PC-9 (cell line): ENCODE data around the gene CACYBP. TPM values are rescaled to one million over a fixed set of nuclear protein-coding genes. Genes with fewer than 3 reads are reported as not detected.

ENCODE experiments used
- BruUV-seq: library from RNA; stranded (reverse); fragments of 400-500 nt; replicated peaks from 2 replicates; lab custom pipeline; 2021; lab: Mats Ljungman, UMichigan
- CTCF ChIA-PET: fragments of 300-600 bp; sonication (Branson Sonifier 250); formaldehyde crosslinking; loops from one replicate; lab custom pipeline; 2022; ENCODE audit warnings: antibody characterized with exemption; lab: Charles Lee
- POLR2A ChIA-PET: fragments of 300-600 bp; sonication (Branson Sonifier 250); formaldehyde crosslinking; loops from one replicate; lab custom pipeline; 2022; ENCODE audit warnings: antibody characterized with exemption; ENCODE audit not compliant: unreplicated experiment; lab: Charles Lee
- DNase-seq, 2 experiments: peaks; one replicate each; pipeline versions ENCODE4 v3.0.0 to v3.0.0-alpha.2; 2015 to 2022; ENCODE audit warnings: mixed read lengths in 1 of 2
- H2AFZ ChIP-seq: fragments of 200-600 bp; sonication (generic); 2 replicates; pipeline ENCODE4 v1.8.1; 2017; ENCODE audit warnings: antibody characterized with exemption
- H3F3A ChIP-seq: fragments of 200-600 bp; sonication (generic); 2 replicates; pipeline ENCODE4 v1.8.1; 2017; ENCODE audit warnings: antibody characterized with exemption, mild to moderate bottlenecking, low read depth; ENCODE audit not compliant: insufficient read depth
- H3K27ac ChIP-seq: fragments of 200-600 bp; sonication (generic); 2 replicates; pipeline ENCODE4 v1.6.1; 2016; ENCODE audit warnings: mixed run types
- H3K27me3 ChIP-seq: fragments of 200-600 bp; sonication (generic); 2 replicates; pipeline ENCODE4 v1.6.1; 2016; ENCODE audit warnings: low read depth, mixed run types; ENCODE audit not compliant: insufficient read depth
- H3K36me3 ChIP-seq: fragments of 200-600 bp; sonication (generic); 2 replicates; pipeline ENCODE4 v1.6.1; 2016; ENCODE audit warnings: low read depth, mixed run types
- H3K4me1 ChIP-seq: fragments of 200-600 bp; sonication (generic); replicated peaks from 2 replicates; pipeline ENCODE4 v1.6.1; 2016; ENCODE audit warnings: mixed run types; ENCODE audit not compliant: insufficient read depth
- H3K4me2 ChIP-seq: fragments of 200-600 bp; sonication (generic); 2 replicates; pipeline ENCODE4 v1.6.1; 2017; ENCODE audit warnings: mixed run types
- H3K4me3 ChIP-seq: fragments of 200-600 bp; sonication (generic); 2 replicates; pipeline ENCODE4 v1.6.1; 2016; ENCODE audit warnings: mixed run types
- H3K79me2 ChIP-seq: fragments of 200-600 bp; sonication (generic); 2 replicates; pipeline ENCODE4 v1.6.1; 2017; ENCODE audit warnings: low read depth, mixed run types
- H3K9me2 ChIP-seq: fragments of 200-600 bp; sonication (generic); 2 replicates; pipeline ENCODE4 v1.8.1; 2017; ENCODE audit warnings: mild to moderate bottlenecking; ENCODE audit not compliant: insufficient read depth
- H3K9me3 ChIP-seq: fragments of 200-600 bp; sonication (generic); 2 replicates; pipeline ENCODE4 v1.8.1; 2016; ENCODE audit warnings: low read depth; ENCODE audit not compliant: insufficient read depth
- H4K20me1 ChIP-seq: fragments of 200-600 bp; sonication (generic); 2 replicates; pipeline ENCODE4 v1.8.1; 2017; ENCODE audit not compliant: insufficient read depth
- CTCF ChIP-seq: fragments of 200-600 bp; sonication (generic); conservative IDR thresholded peaks from 2 replicates; pipeline ENCODE4 v1.6.1; 2017; ENCODE audit warnings: mixed run types, antibody characterized with exemption, mild to moderate bottlenecking, moderate library complexity
- EZH2 ChIP-seq: fragments of 200-600 bp; sonication (generic); IDR thresholded peaks from 2 replicates; pipeline ENCODE4 v1.8.0; 2017; ENCODE audit warnings: antibody characterized with exemption, low read depth
- intact Hi-C: fragments of 100-400 bp; cut with micrococcal nuclease; formaldehyde crosslinking; loops from one replicate; pipeline ENCODE4 v1.10.0; 2022; ENCODE audit not compliant: unreplicated experiment
- total RNA-seq: library from RNA; stranded (reverse); gene quantifications from 2 replicates; pipeline ENCODE4 v1.2.3, GENCODE V29; 2021

Gene CACYBP
- total RNA-seq, 1 experiment from 2014 or later, result 156 TPM

- Histone ChIP-seq H3K4me1 (peaks cover 28% of the 10 kb centered on the region), H2AFZ (no peak overlapping the region), H3K9me3 (no peaks in the 10 kb centered on the region), H3K27ac (peak overlapping the region; percentile 46), H3K36me3 (no peaks in the 10 kb centered on the region), H3K27me3 (no peaks in the 10 kb centered on the region), H3K4me2 (peak overlapping the region; percentile 53), H3K9me2 (no peaks in the 10 kb centered on the region), H4K20me1 (no peaks in the 10 kb centered on the region; the same call in 1 of the 2 replicates), H3K4me3 (no peak overlapping the region), H3F3A (peaks cover 16% of the 10 kb centered on the region; the same call in 1 of the 2 replicates), H3K79me2 (no peaks in the 10 kb centered on the region)
- intact Hi-C loops, result no loop called here
- BruUV-seq, result no TSS peak
- DNase-seq, result peak in 1 of 2 experiments; percentile 87
- ChIA-PET POLR2A (interaction anchor here (0.7 kb wide), 1 partner anchor 45 kb away, joined by 8 read pairs; no protein-coding TSS in a partner anchor), CTCF (no interaction called here)
- TF ChIP-seq EZH2, result no peak
- no peak for TF ChIP-seq CTCF
These were observed 45.7 kb upstream of the CACYBP start for GRCh38 chr1:174954073-174954460.

DNA sequence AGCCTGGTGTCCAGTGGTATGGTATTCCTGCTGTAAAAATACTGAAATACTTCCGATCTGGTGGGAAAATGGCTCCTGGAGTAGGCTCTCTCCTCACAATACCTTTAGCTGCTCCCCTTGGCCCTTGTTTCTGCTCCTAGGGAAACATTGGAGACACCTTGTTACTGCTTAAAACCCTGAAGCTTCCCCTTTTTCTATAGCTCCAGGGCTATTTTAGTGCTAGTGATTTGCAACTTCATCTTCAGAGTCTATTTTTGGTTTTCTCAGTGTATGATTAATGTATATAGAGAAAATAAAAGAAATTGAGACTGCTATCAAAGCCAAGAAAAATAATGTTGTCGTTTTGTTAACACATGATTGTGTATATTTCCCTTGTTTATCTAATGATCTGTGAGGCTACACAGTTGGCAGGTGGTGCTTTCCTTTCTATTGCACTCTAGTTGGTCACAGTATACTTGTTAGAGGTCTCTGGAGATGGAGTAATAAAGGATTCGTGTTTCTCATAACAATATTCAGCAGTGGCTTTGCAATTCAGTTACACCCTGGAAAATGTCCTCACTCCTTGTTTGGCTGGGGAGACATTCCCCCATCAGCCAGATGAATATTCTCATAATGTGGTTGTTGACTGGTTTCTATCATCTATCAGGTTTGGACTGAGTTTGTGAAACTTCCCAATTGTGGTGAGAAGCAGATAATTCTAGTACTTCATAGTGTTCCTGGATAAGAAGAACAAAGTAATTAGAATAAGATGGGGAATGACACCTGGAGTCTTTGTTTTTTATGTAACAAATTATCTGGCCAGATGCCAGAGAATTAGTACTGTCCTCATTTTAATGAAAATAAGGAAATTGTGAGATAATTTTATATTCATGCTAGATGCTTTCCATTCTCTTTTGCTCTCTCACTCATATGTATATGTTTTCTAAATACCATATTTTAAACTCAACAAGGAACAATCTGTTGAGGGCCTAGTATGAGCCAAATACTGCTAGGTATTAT is 44.8 kb upstream of the CACYBP start:
- no peaks in the 10 kb centered on the region for H3K79me2 ChIP-seq
- H3K36me3 ChIP-seq, result no peaks in the 10 kb centered on the region
- no peak overlapping the region for H3K4me3 ChIP-seq
- H3F3A ChIP-seq, result peaks cover 16% of the 10 kb centered on the region; the same call in 1 of the 2 replicates
- ChIA-PET POLR2A (interaction anchor here (0.6 kb wide), 1 partner anchor 136 kb away, joined by 31 read pairs; no protein-coding TSS in a partner anchor), CTCF (no interaction called here)
- no peaks in the 10 kb centered on the region for H3K27me3 ChIP-seq
- no peak for DNase-seq
- no peaks in the 10 kb centered on the region; the same call in 1 of the 2 replicates for H4K20me1 ChIP-seq
- H3K27ac ChIP-seq, result peak overlapping the region; percentile 46
- no peak overlapping the region for H2AFZ ChIP-seq
- no peaks in the 10 kb centered on the region for H3K9me3 ChIP-seq
- H3K4me2 ChIP-seq, result peak overlapping the region; percentile 53; the same call in 1 of the 2 replicates
- intact Hi-C loops, result no loop called here
- H3K9me2 ChIP-seq, result no peaks in the 10 kb centered on the region
- no peak for TF ChIP-seq CTCF
- TF ChIP-seq EZH2, result no peak
- no TSS peak for BruUV-seq
- peaks cover 28% of the 10 kb centered on the region for H3K4me1 ChIP-seq

DNA sequence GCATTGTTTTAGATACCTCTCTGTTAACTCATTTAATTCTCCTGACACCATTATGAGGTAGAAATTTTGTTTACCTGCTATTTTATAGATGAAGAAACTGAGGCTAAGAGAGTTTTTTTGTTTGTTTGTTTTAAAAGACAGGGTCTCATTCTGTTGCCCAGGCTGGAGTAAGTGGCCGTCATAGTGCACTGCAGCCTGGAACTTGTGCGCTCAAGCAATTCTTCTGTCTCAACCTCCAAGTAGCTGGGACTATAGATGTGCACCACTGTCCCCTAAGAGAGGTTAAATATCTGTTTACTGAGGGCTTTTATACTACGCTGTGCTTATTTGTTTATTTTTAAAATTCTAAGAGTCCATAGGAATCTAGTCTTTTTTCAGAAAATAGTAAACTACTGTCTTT is 43.7 kb upstream of the CACYBP start:
- ChIA-PET CTCF (interaction anchor here (0.6 kb wide), 1 partner anchor 77 kb away, joined by 17 read pairs; no protein-coding TSS in a partner anchor), POLR2A (no interaction called here)
- H3K9me2 ChIP-seq, result no peaks in the 10 kb centered on the region
- H3F3A ChIP-seq, result peaks cover 16% of the 10 kb centered on the region; the same call in 1 of the 2 replicates
- H2AFZ ChIP-seq, result no peak overlapping the region
- no peaks in the 10 kb centered on the region for H3K27me3 ChIP-seq
- H4K20me1 ChIP-seq, result no peaks in the 10 kb centered on the region
- TF ChIP-seq CTCF (no peak), EZH2 (no peak)
- intact Hi-C loops, result no loop called here
- H3K4me3 ChIP-seq, result no peak overlapping the region
- H3K79me2 ChIP-seq, result no peaks in the 10 kb centered on the region
- no peaks in the 10 kb centered on the region for H3K36me3 ChIP-seq
- DNase-seq, result no peak
- H3K4me2 ChIP-seq, result no peak overlapping the region
- H3K4me1 ChIP-seq, result peaks cover 28% of the 10 kb centered on the region
- BruUV-seq, result no TSS peak
- no peaks in the 10 kb centered on the region for H3K9me3 ChIP-seq
- H3K27ac ChIP-seq, result no peak overlapping the region
